NCI-H187 (cell line): ENCODE measurements around the gene DAGLA.
A peak's percentile ranks its signal among the peaks of the same experiment; 100 is the strongest.

Experiments used
- DNase-seq, 2 experiments: peaks; one replicate each; lab custom pipeline; 2025; lab: John Stamatoyannopoulos, UW

DAGLA gene

GRCh38 chr11:61730240-61730994 is 50.2 kb downstream of the DAGLA start:
- peak; percentile 62 to 79 for DNase-seq

GRCh38 chr11:61731211-61731951 is 51.2 kb downstream of the DAGLA start:
- no peak for DNase-seq

- DNase-seq = no peak
Observed at GRCh38 chr11:61731952-61732675, 51.9 kb downstream of the DAGLA start.

GRCh38 chr11:61732705-61733104 is 52.5 kb downstream of the DAGLA start:
- no peak for DNase-seq

- DNase-seq = peak; percentile 61 to 70
Observed at GRCh38 chr11:61733120-61733978, 53.2 kb downstream of the DAGLA start.

- DNase-seq = no peak
Observed at GRCh38 chr11:61734767-61735166, 54.6 kb downstream of the DAGLA start.

GRCh38 chr11:61735391-61735790 is 55.2 kb downstream of the DAGLA start:
- DNase-seq = no peak

- no peak for DNase-seq
Observed at GRCh38 chr11:61736310-61736709, 56.1 kb downstream of the DAGLA start.

- DNase-seq = no peak
Observed at GRCh38 chr11:61737131-61737530, 56.9 kb downstream of the DAGLA start.

GRCh38 chr11:61737636-61738386 is 57.6 kb downstream of the DAGLA start:
- no peak for DNase-seq

GRCh38 chr11:61738776-61739175 is 58.6 kb downstream of the DAGLA start:
- DNase-seq = no peak

GRCh38 chr11:61739413-61739812 is 59.2 kb downstream of the DAGLA start:
- no peak for DNase-seq

GRCh38 chr11:61739966-61740365 is 59.8 kb downstream of the DAGLA start:
- DNase-seq = no peak

GRCh38 chr11:61742391-61742790 is 62.2 kb downstream of the DAGLA start:
- no peak for DNase-seq

- DNase-seq = no peak
Observed at GRCh38 chr11:61743486-61744095, 63.4 kb downstream of the DAGLA start.

- DNase-seq = no peak
Observed at GRCh38 chr11:61744181-61744580, 64.0 kb downstream of the DAGLA start.

- DNase-seq = no peak
Observed at GRCh38 chr11:61744609-61745156, 64.5 kb downstream of the DAGLA start.

GRCh38 chr11:61745781-61746441 is 65.7 kb downstream of the DAGLA start:
- no peak for DNase-seq

GRCh38 chr11:61746442-61747191 is 66.4 kb downstream of the DAGLA start:
- no peak for DNase-seq
